ENCODE results near the gene SGMS2. TPM values are rescaled to one million over a fixed set of nuclear protein-coding genes. Genes with fewer than 3 reads are reported as not detected.
A peak's percentile ranks its signal among the peaks of the same experiment; 100 is the strongest.

The SGMS2 gene
- 77.3 and 92.0 TPM in 2 replicates for total RNA-seq (2012; rRNA removed)

- H3K9ac ChIP-seq (ENCODE audit: low read depth, low read length): peak within 1 kb of the TSS; percentile 97
Measured at GRCh38 chr4:107824350-107825071, at the start of gene SGMS2. Gene SGMS2, plus strand, starts transcription at chr4:107824932. Its CDS starts 70,622 bp downstream, at chr4:107895554.

GRCh38 chr4:107777890-107778289 lies 46.8 kb upstream of the SGMS2 start:
- Histone ChIP-seq H3K9me3 (replicated peaks; ENCODE audit: low read length) (no peaks in the 10 kb centered on the region), H3K4me3 (ENCODE audit: low read length) (no peak overlapping the region), H3K36me3 (ENCODE audit: insufficient read depth, low read length) (no peaks in the 10 kb centered on the region), H3K27me3 (ENCODE audit: control insufficient read depth, insufficient read depth, low read length) (no peaks in the 10 kb centered on the region), H3K9ac (ENCODE audit: low read depth, low read length) (no peak overlapping the region), H3K4me2 (ENCODE audit: low read length) (no peak overlapping the region), H3K4me1 (ENCODE audit: control insufficient read depth, insufficient read depth, low read length) (no peaks in the 10 kb centered on the region)

More at GRCh38 chr4:107824350-107825071, at the start of gene SGMS2:
- peaks cover 11% of the 10 kb centered on the region for H3K4me1 ChIP-seq (ENCODE audit: control insufficient read depth, insufficient read depth, low read length)
- H3K9me3 ChIP-seq (replicated peaks; ENCODE audit: low read length): no peaks in the 10 kb centered on the region
- H3K4me3 ChIP-seq (ENCODE audit: low read length): peak within 1 kb of the TSS; percentile 93
- H3K27me3 ChIP-seq (ENCODE audit: control insufficient read depth, insufficient read depth, low read length): no peaks in the 10 kb centered on the region
- no peaks in the 10 kb centered on the region for H3K36me3 ChIP-seq (ENCODE audit: insufficient read depth, low read length)
- H3K4me2 ChIP-seq (ENCODE audit: low read length): peak within 1 kb of the TSS; percentile 96

GRCh38 chr4:107778784-107779530 lies 45.8 kb upstream of the SGMS2 start:
- no peak overlapping the region for H3K9ac ChIP-seq (ENCODE audit: low read depth, low read length)

GRCh38 chr4:107780665-107781064 lies 44.1 kb upstream of the SGMS2 start:
- Histone ChIP-seq H3K4me2 (ENCODE audit: low read length) (no peak overlapping the region), H3K27me3 (ENCODE audit: control insufficient read depth, insufficient read depth, low read length) (no peaks in the 10 kb centered on the region), H3K36me3 (ENCODE audit: insufficient read depth, low read length) (no peaks in the 10 kb centered on the region), H3K4me1 (ENCODE audit: control insufficient read depth, insufficient read depth, low read length) (no peaks in the 10 kb centered on the region), H3K9ac (ENCODE audit: low read depth, low read length) (no peak overlapping the region), H3K9me3 (replicated peaks; ENCODE audit: low read length) (no peaks in the 10 kb centered on the region), H3K4me3 (ENCODE audit: low read length) (no peak overlapping the region)

More at GRCh38 chr4:107778784-107779530, 45.8 kb upstream of the SGMS2 start:
- Histone ChIP-seq H3K4me3 (ENCODE audit: low read length) (no peak overlapping the region), H3K27me3 (ENCODE audit: control insufficient read depth, insufficient read depth, low read length) (no peaks in the 10 kb centered on the region), H3K4me1 (ENCODE audit: control insufficient read depth, insufficient read depth, low read length) (no peaks in the 10 kb centered on the region), H3K9me3 (replicated peaks; ENCODE audit: low read length) (no peaks in the 10 kb centered on the region), H3K4me2 (ENCODE audit: low read length) (no peak overlapping the region), H3K36me3 (ENCODE audit: insufficient read depth, low read length) (no peaks in the 10 kb centered on the region)

- Histone ChIP-seq H3K9ac (ENCODE audit: low read depth, low read length) (no peak overlapping the region), H3K4me3 (ENCODE audit: low read length) (no peak overlapping the region), H3K4me2 (ENCODE audit: low read length) (no peak overlapping the region), H3K9me3 (replicated peaks; ENCODE audit: low read length) (no peaks in the 10 kb centered on the region), H3K36me3 (ENCODE audit: insufficient read depth, low read length) (no peaks in the 10 kb centered on the region), H3K4me1 (ENCODE audit: control insufficient read depth, insufficient read depth, low read length) (no peaks in the 10 kb centered on the region), H3K27me3 (ENCODE audit: control insufficient read depth, insufficient read depth, low read length) (peaks cover 3% of the 10 kb centered on the region)
Measured at GRCh38 chr4:107791902-107792301, 32.8 kb upstream of the SGMS2 start.

GRCh38 chr4:107792711-107793110 lies 32.0 kb upstream of the SGMS2 start:
- Histone ChIP-seq H3K4me1 (ENCODE audit: control insufficient read depth, insufficient read depth, low read length) (no peaks in the 10 kb centered on the region), H3K9me3 (replicated peaks; ENCODE audit: low read length) (no peaks in the 10 kb centered on the region)

GRCh38 chr4:107793996-107794395 lies 30.7 kb upstream of the SGMS2 start:
- no peaks in the 10 kb centered on the region for H3K4me1 ChIP-seq (ENCODE audit: control insufficient read depth, insufficient read depth, low read length)
- peaks cover 9% of the 10 kb centered on the region for H3K27me3 ChIP-seq (ENCODE audit: control insufficient read depth, insufficient read depth, low read length)
- no peak overlapping the region for H3K9ac ChIP-seq (ENCODE audit: low read depth, low read length)
- no peaks in the 10 kb centered on the region for H3K9me3 ChIP-seq (replicated peaks; ENCODE audit: low read length)
- H3K36me3 ChIP-seq (ENCODE audit: insufficient read depth, low read length): no peaks in the 10 kb centered on the region
- no peak overlapping the region for H3K4me3 ChIP-seq (ENCODE audit: low read length)
- no peak overlapping the region for H3K4me2 ChIP-seq (ENCODE audit: low read length)

More at GRCh38 chr4:107792711-107793110, 32.0 kb upstream of the SGMS2 start:
- no peaks in the 10 kb centered on the region for H3K36me3 ChIP-seq (ENCODE audit: insufficient read depth, low read length)
- H3K9ac ChIP-seq (ENCODE audit: low read depth, low read length): no peak overlapping the region
- no peak overlapping the region for H3K4me3 ChIP-seq (ENCODE audit: low read length)
- no peak overlapping the region for H3K4me2 ChIP-seq (ENCODE audit: low read length)
- peaks cover 9% of the 10 kb centered on the region for H3K27me3 ChIP-seq (ENCODE audit: control insufficient read depth, insufficient read depth, low read length)

- Histone ChIP-seq H3K4me2 (ENCODE audit: low read length) (no peak overlapping the region), H3K9ac (ENCODE audit: low read depth, low read length) (no peak overlapping the region), H3K36me3 (ENCODE audit: insufficient read depth, low read length) (no peaks in the 10 kb centered on the region), H3K27me3 (ENCODE audit: control insufficient read depth, insufficient read depth, low read length) (peaks cover 9% of the 10 kb centered on the region), H3K4me1 (ENCODE audit: control insufficient read depth, insufficient read depth, low read length) (peaks cover 17% of the 10 kb centered on the region), H3K9me3 (replicated peaks; ENCODE audit: low read length) (no peaks in the 10 kb centered on the region), H3K4me3 (ENCODE audit: low read length) (no peak overlapping the region)
Measured at GRCh38 chr4:107799669-107800450, 24.9 kb upstream of the SGMS2 start.

- Histone ChIP-seq H3K9ac (ENCODE audit: low read depth, low read length) (no peak overlapping the region), H3K4me2 (ENCODE audit: low read length) (no peak overlapping the region), H3K36me3 (ENCODE audit: insufficient read depth, low read length) (no peaks in the 10 kb centered on the region), H3K4me1 (ENCODE audit: control insufficient read depth, insufficient read depth, low read length) (peaks cover 17% of the 10 kb centered on the region), H3K9me3 (replicated peaks; ENCODE audit: low read length) (no peaks in the 10 kb centered on the region), H3K27me3 (ENCODE audit: control insufficient read depth, insufficient read depth, low read length) (peaks cover 9% of the 10 kb centered on the region), H3K4me3 (ENCODE audit: low read length) (no peak overlapping the region)
Measured at GRCh38 chr4:107800706-107801105, 24.0 kb upstream of the SGMS2 start.

GRCh38 chr4:107801766-107802211 lies 22.9 kb upstream of the SGMS2 start:
- Histone ChIP-seq H3K9me3 (replicated peaks; ENCODE audit: low read length) (no peaks in the 10 kb centered on the region), H3K4me2 (ENCODE audit: low read length) (peak overlapping the region; percentile 37), H3K9ac (ENCODE audit: low read depth, low read length) (no peak overlapping the region), H3K4me1 (ENCODE audit: control insufficient read depth, insufficient read depth, low read length) (peaks cover 17% of the 10 kb centered on the region), H3K36me3 (ENCODE audit: insufficient read depth, low read length) (no peaks in the 10 kb centered on the region), H3K27me3 (ENCODE audit: control insufficient read depth, insufficient read depth, low read length) (peaks cover 8% of the 10 kb centered on the region), H3K4me3 (ENCODE audit: low read length) (peak overlapping the region; percentile 1)

GRCh38 chr4:107804956-107805355 lies 19.8 kb upstream of the SGMS2 start:
- H3K4me2 ChIP-seq (ENCODE audit: low read length): no peak overlapping the region
- H3K4me1 ChIP-seq (ENCODE audit: control insufficient read depth, insufficient read depth, low read length): peaks cover 17% of the 10 kb centered on the region
- H3K4me3 ChIP-seq (ENCODE audit: low read length): no peak overlapping the region
- no peaks in the 10 kb centered on the region for H3K27me3 ChIP-seq (ENCODE audit: control insufficient read depth, insufficient read depth, low read length)
- no peaks in the 10 kb centered on the region for H3K9me3 ChIP-seq (replicated peaks; ENCODE audit: low read length)
- no peak overlapping the region for H3K9ac ChIP-seq (ENCODE audit: low read depth, low read length)
- H3K36me3 ChIP-seq (ENCODE audit: insufficient read depth, low read length): no peaks in the 10 kb centered on the region

Measured in skeletal muscle satellite cell (primary cell).